CD4-positive, alpha-beta T cell treated with Interleukin-15 for 1 hour (primary cell): ENCODE results near the gene DNLZ.

Experiments
- DNase-seq: peaks from one replicate; pipeline ENCODE4 v3.0.0-alpha.2; 2020

The DNLZ gene

GRCh38 chr9:136374183-136374575 lies 10.6 kb upstream of the DNLZ start:
- no peak for DNase-seq

GRCh38 chr9:136373300-136374182 lies 10.0 kb upstream of the DNLZ start, which contains the start of gene CARD9:
CARD9 (minus strand) TSS chr9:136373669; CDS start chr9:136372078, 1,591 bp downstream.
- DNase-seq: peak; percentile 56

- DNase-seq: peak; percentile 62
Observed at GRCh38 chr9:136372561-136373299, 9.2 kb upstream of the DNLZ start.

- DNase-seq: no peak
Observed at GRCh38 chr9:136372006-136372405, 8.5 kb upstream of the DNLZ start.

- no peak for DNase-seq
Observed at GRCh38 chr9:136371533-136371880, 8.0 kb upstream of the DNLZ start.

GRCh38 chr9:136370687-136371532 lies 7.4 kb upstream of the DNLZ start:
- no peak for DNase-seq

- DNase-seq: no peak
Observed at GRCh38 chr9:136370037-136370436, 6.5 kb upstream of the DNLZ start.

- DNase-seq: no peak
Observed at GRCh38 chr9:136368190-136368589, 4.6 kb upstream of the DNLZ start.

- DNase-seq: no peak
Observed at GRCh38 chr9:136367296-136368145, 4.0 kb upstream of the DNLZ start.

GRCh38 chr9:136366826-136367225 lies 3.3 kb upstream of the DNLZ start:
- DNase-seq: no peak

GRCh38 chr9:136365775-136366222 lies 2.3 kb upstream of the DNLZ start:
- no peak for DNase-seq

GRCh38 chr9:136364942-136365774 lies 1.6 kb upstream of the DNLZ start:
- no peak for DNase-seq

GRCh38 chr9:136363949-136364748 lies 605 bp upstream of the DNLZ start:
- no peak for DNase-seq

- DNase-seq: no peak
Observed at GRCh38 chr9:136362450-136362784, 1.1 kb downstream of the DNLZ start.

- no peak for DNase-seq
Observed at GRCh38 chr9:136361754-136362449, 1.6 kb downstream of the DNLZ start.

- no peak for DNase-seq
Observed at GRCh38 chr9:136361047-136361753, 2.3 kb downstream of the DNLZ start.

- no peak for DNase-seq
Observed at GRCh38 chr9:136359774-136360718, 3.5 kb downstream of the DNLZ start.

GRCh38 chr9:136358888-136359287 lies 4.7 kb downstream of the DNLZ start:
- no peak for DNase-seq
